HG03520 (cell line): ENCODE data around the gene ESYT2.

Experiments used
- ATAC-seq: cut with Tn5 transposase; IDR thresholded peaks from one replicate; pipeline ENCODE4 v1.9.1; 2021; ENCODE audit warnings: mild to moderate bottlenecking, moderate library complexity; ENCODE audit not compliant: unreplicated experiment

ESYT2 gene

DNA sequence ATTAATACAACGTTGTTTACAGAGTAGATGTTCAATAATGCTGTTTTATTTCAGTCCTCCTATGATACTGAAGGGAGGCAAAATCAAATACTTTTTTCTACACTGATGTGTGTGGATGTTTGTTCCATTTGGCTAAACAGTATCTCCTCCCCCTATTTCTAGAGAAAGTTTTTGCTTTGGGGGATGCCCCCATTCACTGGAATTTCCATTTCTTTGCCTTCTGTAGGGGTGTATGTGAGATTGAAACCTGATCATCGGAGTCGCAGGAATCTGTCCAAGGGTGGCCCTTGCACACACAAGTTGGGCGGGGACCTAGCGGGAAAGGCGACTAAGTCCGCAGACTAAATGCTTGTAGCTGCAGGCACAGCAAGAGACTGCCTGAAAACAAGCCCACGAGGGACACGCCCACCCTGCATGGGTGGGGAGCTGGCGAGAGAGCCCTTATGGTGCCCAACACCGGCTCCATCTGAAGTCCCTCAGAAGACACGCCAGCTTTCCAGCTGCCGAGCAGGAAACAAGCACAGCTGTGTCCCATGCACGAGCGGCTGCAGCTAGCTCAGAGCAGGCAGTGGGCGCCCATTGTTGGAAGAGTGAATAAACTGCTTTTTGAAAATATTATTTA lies 58.0 kb downstream of the ESYT2 start:
- ATAC-seq, result no peak

DNA sequence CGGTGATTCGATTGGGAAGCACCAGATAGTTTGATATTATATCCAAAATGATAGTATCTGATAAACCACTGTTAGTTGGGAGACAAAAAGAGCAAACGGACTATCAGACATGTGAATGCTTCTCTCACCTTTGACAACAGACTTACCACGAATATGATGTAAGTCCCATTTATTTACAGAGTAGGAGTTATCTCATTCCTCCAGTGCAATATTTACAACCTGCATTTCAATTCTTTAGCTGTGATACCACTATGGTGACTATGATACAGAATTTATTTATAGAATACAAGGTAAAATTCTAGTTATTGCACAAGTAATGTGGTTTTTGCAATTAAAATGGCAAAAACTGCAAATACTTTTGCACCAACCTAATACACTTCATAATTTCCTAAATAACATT lies 61.6 kb downstream of the ESYT2 start:
- ATAC-seq, result no peak

DNA sequence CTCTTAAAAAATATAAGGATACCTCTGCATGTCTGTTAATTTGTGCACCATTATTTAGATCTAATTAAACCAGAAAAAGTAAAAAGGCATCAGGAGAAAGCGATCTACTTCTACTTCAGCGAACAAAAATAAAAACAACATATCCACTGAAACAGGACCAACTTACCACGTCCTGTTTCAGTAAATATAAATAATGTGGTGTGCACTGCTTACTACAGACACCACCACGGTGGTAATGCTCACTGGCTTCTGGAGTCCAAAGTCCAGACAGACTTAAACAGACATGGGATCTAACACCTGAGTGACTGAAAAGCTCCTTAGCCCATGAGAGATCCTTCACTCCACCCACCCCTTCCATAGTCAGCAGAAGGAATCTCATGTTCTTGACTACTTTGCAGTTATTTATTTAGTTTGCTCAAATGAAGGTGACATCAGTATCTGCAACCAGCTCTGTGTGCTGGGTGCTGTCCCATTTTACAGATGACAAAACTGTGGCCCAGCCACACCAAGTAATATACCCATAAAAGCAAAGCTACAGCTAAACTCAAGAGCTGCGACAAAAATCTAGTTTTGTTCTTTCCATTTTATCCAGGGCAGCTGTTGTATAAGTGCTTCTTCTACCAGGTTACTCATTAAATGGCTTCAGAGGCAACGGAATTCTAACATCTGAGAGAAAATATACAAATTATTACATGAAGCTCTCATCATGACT lies 62.6 kb downstream of the ESYT2 start:
- no peak for ATAC-seq

DNA sequence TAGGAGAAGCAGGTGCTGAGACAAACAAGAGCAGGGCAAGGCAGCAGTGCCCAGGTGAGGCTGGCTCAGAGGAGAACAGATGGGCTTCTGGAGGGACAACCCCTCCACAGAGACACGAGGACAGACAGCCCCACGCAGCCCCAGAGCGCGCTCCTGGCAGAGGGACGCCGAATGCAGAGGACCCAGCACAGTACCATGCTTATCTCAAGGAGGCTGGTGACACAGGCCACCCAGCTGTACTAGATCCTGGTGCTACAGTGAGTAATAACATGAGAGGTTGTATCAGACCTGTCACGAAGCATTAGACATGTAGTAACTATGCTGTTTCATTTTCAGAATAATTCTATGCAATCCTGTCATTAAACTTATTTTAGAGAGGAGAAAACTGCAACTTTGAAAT lies 64.3 kb downstream of the ESYT2 start:
- ATAC-seq, result no peak

DNA sequence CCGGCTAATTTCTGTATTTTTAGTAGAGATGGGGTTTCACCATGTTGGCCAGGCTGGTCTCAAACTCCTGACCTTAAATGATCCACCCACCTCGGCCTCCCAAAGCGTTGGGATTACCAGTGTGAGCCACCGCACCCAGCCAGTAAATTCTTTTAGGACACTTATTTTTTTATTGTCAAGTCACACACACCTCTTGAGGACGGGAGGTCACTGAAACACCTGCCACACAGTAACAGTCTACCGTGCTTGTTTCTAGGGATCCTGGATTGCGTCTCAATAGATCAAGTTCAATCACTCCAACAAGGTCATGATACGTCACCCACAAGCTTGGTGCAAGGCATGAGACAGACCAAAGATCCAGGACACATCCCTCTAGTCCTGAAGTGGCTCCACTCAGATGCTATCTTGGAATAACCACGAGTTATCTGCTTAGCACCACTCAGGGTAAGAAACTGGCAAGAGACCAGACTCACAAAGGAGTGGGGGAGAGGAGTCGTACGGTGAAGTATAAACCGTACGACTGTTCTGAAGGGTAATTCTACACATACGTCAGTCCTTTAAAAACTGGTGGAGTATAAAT lies 65.8 kb downstream of the ESYT2 start:
- ATAC-seq, result no peak

DNA sequence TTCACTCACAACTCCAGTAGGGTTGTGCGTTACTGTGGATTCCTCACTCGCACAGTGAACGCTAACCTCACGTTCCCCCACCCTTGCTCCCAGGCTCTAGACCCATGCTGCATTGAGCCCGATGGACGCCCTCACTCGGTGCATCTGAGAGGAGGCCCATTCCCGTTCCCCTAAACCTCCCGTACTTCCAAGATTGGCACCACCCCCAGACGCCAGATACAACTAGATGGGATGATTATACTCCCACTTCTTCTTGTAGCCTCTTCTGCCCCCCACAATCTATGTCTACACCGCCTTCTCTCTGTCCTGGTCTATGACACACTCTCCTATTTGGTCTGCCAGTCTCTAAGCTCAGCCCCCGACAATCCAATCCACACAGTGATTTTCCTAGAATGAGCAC lies 67.4 kb downstream of the ESYT2 start:
- ATAC-seq, result no peak

DNA sequence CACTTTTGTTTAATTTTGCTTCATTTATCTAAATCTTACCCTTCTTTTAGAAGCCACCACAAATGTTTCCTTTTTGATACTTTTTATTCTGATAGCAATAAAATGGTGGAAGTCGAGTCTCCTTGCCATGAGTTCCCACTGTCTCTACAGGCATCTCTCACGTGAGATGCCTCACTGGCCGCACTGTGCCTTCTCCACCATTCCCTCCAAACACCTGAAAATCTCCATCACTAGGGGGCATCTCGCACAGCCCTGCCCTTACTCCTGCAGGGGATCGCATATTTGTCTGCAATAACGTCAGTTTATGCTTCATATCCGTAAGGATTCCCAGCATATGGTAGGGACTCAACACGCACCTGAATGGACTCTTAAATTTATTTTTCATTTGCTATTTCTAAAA lies 68.4 kb downstream of the ESYT2 start:
- ATAC-seq, result no peak

DNA sequence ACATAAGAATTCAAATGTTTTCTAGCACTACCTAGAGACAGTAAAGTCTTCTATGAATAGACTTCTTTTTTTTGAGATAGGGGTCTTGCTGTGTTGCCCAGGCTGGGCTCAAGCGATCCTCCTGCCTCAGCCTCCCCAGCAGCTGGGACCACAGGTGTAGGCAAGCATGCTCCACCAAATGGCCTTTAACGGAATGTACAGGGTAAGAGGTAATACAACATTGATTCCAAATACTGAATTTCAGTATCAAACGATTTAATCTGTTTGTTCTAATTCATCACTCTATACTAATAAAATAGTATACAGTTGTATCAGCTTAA lies 68.9 kb downstream of the ESYT2 start:
- no peak for ATAC-seq

DNA sequence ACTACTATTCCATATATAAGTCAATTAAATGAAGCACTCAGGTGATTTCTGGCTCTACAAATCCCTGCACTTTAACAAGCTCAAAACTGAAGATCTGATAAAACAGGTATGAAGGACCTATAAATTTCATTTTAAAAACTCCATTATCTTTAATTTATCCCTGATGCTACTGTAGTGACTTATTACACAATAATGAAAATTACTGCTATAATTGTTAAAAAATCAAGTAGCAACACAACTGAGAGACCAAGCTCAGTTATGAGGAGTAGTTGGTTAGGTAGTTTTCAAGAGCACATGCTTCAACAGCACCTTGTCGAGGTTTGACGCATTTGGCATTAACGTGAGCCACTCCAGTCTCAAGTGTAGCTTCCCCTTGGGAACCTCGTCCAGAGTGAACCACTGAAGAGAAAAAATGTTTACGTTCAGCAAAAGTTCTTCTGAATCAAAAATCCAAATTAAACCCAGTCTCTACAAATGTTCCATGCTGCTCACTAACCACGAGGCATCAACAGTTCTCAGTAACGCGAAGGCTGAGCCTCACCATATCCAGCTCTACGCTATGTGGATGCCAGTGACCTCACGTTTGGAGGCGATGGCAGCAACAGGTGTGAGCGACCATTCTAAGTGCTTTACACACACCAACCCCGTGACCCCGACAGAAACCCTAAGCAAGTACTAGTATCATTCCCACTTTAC lies 69.4 kb downstream of the ESYT2 start:
- ATAC-seq, result no peak

DNA sequence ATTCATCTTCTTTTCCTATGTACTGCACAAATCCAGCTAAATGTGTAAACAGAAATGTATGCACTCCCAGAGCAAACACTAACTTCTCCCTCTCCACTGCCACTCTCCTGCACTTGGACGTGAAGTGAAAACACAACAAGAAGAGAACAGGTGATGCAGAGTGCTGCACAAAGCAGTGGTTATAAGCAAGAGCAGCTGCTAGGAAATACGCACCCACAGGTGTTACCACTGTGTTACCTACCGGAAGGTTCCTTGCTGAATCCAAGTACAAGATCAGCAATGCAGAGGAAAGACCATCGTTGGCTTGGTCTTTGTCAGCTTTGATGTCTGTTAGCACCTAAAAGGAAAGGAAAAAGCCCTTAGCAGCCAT lies 70.1 kb downstream of the ESYT2 start:
- no peak for ATAC-seq

DNA sequence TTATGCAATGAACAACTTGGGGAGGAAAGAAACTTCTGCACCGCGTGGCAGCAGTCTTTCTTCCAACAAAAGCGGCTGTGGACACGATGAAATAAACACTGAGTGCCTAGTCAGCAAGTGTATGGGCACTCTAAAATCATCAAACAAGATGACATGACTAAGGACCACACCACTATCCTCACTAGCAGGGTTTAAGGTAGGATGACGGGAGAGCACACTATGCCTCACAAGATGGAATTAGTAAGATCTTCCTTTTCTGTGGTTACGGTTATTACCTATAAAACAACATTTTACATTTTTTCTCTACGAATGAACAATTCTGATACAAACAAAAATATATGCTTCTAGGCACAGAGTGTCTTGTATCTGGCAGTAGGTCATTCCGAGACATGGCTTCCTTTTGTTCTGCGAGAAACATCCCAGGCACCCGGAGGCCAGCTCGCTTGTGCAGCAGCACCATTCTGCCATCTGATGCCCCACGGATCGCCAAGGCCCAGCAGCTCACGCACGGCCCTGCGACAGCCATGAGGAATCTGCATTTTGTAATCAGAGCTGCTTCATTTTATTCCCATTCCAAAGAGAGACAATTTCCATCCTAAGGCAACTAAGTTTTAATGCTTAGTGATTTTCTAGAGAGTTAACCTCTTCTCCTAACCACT lies 70.6 kb downstream of the ESYT2 start:
- ATAC-seq, result no peak

DNA sequence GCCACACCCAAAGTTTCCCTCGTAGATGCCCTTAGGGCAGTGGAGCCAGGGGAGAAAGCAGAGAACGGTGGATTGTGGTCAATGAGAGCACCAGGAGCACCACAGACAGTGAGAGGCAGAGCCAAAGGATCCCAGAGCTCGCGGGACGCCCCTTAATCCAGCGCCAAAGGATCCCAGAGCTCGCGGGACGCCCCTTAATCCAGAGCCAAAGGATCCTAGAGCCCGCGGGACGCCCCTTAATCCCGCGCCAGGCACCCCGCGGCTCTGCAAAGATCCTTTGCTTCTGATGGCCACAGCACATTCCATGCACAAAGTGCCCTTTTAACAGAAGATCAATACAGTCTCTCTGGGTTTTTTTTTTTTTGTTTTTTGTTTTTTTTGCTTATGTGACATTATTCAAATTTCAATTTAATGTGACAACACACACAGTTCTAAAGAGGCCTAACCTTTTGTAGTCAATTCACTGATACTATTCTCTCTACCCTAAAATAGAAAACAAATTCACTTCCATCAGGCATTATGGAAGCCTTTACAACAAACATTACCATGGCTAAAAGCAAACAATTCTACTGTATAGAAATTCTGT lies 71.8 kb downstream of the ESYT2 start:
- no peak for ATAC-seq

DNA sequence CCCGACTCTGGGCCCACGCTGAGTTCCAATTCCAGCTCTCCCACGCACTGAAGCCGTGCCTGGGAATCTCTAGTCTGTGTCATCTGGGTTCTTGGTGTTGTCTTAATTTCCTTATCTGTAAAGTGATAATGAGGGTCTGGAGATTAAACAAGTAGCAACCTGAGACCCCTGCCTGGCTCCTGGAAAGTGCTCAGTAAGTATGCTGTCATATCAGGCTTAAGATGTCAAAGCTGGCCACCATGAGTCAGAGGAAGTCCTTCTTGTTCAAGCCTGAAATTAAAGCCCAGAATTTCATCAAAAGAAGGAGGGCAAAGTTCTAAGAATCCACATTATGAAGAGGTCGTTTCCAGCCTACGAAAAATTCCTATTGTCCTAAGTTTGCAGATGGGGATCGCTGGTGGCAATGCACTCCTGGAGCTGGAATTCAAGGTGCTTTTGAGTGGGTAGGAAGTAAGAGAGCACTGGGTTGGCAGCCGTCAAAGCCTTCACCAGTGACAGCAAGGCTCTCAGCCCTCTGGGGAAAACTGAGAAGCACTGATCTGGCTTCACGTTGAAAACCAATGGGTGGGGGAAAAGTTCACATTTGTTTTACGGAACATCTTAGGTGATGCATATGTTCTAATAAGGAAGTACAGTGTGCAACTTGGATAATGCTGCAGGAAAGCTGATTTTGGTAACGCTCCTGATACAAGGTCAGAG lies 74.4 kb downstream of the ESYT2 start:
- ATAC-seq, result no peak

DNA sequence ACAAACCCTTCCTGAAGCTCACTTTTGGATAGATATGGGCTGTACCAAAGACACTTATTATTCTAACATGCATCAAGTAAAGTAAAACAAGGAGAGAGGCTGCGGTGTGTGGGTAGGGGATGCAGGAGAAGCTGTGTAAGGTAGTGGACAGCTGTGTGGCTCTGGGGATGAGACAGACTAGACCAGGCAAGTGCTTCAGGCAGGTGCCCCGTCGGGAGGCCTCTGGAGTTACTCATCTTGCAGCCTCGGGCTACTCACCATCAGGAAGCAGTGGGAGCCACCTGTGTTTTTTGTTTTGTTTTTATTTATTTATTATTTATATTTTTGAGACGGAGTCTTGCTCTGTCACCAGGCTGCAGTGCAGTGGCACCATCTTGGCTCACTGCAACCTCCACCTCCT lies 75.4 kb downstream of the ESYT2 start:
- ATAC-seq, result no peak

DNA sequence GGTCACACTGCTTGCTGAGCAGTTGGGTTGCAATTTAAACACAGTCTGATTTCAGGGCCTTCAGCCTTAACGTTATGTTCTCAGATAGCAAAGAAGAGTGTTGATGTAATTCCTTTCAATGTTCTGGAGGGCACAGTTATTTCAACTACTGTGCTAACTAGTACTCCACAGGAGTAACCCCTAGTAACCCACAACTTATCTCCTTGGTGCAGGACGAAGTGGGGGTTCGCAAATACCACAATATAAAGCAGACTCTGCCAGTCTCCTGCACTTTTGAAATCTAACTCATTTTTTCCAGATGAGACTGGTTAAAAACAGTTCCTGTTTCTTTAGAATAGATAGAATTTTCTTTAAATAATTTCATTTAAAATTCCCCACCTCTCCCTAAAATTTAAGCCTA lies 77.6 kb downstream of the ESYT2 start:
- no peak for ATAC-seq

DNA sequence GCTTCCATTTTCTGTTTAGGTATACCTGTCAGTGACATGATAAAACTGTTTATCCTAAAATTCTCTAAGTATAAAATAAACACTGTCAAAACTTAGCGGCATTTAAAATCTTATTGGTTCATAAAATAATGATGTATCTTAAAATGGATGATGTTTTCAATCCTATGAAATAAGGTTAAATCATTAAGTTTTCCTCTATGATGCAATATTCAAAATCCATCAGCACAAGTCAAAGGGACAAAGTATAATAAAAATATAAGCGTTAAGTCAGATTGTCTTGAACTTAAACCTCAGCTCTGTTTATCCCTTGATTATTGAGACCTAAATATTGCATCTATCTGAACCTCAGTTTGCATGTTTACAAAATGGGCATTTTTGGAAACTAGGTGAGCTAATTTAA lies 78.1 kb downstream of the ESYT2 start:
- ATAC-seq, result no peak

DNA sequence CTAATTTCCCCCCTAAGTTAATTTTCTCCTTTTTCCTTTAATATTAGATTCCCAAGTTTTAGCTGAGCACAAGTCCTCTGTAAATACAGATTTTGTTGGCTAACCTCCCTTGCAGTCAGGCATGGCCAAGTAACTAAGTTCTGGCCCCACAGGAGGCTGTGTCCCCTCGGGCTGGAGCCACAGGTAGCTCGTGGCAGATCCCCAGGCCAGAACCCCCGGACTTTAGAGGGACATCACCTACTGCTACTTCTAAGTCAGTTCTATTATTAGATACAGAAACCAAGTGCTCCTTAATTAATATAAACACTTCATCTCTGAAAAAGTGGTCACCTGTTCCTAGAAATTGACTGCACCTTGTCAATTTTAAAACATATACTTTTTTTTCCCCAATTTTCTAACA lies 78.6 kb downstream of the ESYT2 start:
- no peak for ATAC-seq

DNA sequence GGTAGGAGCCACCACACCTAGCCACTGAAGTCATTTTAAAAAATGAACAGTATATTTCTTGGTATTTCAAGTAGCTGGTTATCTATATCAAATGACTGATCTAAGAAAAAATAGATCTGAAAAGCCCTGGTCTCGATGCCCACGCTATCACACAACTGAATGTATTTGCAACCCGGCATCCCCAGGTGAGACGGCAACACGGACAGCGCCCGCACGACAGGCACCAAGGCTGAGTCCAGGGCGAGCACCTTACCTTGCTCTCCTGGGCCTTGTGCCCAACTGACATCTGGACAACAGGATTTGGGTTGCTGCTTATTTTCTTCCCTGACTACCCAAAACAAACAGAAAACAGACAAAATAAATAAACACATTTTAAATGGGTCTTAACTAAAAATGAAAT lies 79.9 kb downstream of the ESYT2 start:
- no peak for ATAC-seq

DNA sequence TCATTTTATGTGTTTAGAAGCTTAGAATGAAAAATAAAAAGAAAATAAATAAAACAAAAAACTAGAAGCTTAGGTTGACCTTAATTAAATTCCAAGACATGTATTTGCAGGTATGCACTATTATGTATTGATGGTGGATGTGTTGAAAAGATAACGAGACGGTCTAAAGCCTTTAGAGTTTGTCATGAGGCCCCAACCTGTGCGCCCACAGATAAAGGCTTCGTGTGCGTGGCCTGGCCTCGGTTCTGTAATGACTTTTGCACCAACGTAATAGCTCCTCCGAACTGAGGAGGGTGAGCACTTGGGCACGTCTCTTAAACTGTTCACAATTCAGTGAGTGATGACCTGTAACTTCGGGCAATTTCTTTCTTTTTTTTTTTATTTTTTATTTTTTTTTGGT lies 81.0 kb downstream of the ESYT2 start:
- no peak for ATAC-seq

DNA sequence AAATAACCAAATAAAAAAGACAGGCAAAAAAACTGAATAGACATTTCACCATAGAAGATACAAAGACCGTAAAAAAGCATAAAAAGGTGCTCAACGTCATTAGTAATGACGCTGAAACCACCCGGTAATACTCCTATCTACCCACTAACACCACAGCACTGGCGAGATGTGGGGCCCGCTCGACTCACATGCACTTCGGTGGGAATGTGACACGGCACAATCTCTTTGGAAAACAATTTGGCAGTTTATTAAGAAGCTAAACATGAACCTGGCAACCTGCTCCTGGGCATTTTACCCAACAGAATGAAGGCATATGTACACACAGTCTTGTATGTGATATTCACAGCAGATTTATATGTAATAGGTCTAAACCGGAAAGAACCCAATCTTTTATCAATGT lies 81.9 kb downstream of the ESYT2 start:
- no peak for ATAC-seq

DNA sequence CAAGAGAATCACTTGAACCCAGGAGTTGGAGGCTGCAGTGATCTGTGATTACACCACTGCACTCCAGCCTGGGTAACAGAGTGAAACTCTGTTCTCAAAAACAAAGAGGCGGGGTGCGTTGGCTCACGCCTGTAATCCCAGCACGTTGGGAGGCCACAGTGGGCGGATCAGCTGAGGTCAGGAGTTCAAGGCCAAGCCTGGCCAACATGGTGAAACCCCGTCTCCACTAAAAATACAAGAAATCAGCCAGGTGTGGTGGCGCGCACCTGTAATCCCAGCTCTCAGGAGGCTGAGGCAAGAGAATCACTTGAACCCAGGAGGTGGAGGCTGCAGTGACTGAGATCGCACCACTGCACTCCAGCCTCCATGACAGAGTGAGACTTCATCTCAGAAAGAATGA lies 82.4 kb downstream of the ESYT2 start:
- ATAC-seq, result no peak
